Ecto neural progenitor cell (in vitro differentiated cells): ENCODE results near the gene TACR1.
"Not testable (repeated sequence)": the region's sequence is repeated elsewhere in the genome, so short reads cannot be mapped to it uniquely, and the experiment has no call there.

Experiments
- DNase-seq: peaks from one replicate; pipeline ENCODE4 v3.0.0-alpha.2; 2018; ENCODE audit warnings: low spot score

The TACR1 gene

GRCh38 chr2:75087736-75088135 is 111.6 kb downstream of the TACR1 start:
- no peak for DNase-seq

DNA sequence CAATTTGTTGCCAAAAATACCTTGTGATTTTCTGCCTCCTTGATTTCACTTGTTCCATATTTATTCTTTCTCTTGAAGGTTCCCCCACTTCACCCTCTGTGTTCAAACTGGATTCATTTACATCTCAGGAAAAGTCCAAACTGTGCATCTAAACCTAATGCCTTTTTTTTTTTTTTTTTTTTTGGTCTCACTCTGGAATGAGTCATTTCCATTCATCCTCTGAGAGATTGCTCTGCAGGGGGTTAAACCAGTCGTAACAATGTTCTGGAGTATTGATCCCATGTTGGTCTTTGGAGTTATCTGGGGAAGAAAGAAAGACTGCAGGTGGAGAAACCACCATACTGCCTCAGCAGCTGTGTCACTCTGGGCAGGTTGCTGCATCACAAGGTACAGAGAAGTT is 119.7 kb downstream of the TACR1 start:
- no peak for DNase-seq

DNA sequence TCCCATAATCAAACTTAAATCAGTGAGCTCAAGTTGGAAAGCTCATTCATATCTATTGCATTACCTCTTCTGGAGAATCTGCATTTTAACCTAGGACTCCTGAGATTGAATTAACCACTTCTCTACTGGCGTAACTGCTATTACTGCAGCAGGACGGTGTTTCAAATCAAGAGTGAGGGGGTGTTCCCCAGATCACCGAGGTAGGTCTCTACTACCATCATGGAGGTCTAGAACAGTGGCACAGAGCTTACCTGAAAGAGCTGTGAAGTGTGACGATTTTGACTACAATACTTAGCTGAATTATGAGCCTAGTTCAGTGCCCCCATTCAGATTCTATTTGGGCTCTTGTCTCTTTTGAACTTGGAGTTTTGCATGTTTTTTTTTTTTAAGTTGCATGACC is 121.4 kb downstream of the TACR1 start:
- DNase-seq: no peak

DNA sequence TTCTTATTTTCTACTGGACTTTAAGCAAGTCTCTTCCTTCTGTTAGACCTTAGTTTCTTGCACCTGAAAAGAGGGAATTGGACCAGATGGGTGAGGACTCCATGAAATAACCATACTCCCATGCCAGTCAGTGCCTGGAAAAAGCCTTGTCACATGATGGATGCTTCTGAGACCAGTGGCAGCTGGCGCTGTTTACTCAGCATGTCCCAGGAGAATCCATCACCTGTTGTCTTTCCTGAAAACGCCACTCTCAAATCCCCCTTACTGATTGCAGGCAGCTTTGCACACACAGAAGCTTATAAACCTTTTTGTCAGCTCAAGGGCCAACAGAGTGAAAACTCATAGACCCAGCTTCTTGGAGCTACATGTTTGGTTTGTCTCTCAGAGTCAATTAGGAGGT is 123.2 kb downstream of the TACR1 start:
- DNase-seq: no peak

DNA sequence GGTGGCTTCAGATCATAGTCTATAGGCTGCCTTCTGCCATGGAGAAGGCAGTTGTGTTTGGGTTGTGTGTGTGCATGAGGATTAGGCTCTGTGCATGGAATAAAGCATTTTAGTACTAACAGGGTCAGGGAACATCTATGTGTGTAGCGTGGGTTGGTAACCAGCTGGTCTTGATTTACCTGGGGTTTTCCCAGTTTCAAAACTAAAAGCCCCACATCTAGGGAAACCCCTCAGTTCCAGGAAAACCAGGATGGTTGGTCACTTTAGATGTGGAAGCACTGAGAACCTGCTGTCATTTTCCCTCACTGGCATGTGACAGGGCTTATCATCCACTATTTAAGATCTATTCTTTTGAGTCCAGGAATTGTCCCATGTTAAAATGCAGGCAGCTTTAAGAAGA is 124.6 kb downstream of the TACR1 start:
- DNase-seq: no peak

- no peak for DNase-seq
Measured at GRCh38 chr2:75074228-75074627, 125.1 kb downstream of the TACR1 start.

GRCh38 chr2:75071766-75072165 is 127.6 kb downstream of the TACR1 start:
- DNase-seq: no peak

DNA sequence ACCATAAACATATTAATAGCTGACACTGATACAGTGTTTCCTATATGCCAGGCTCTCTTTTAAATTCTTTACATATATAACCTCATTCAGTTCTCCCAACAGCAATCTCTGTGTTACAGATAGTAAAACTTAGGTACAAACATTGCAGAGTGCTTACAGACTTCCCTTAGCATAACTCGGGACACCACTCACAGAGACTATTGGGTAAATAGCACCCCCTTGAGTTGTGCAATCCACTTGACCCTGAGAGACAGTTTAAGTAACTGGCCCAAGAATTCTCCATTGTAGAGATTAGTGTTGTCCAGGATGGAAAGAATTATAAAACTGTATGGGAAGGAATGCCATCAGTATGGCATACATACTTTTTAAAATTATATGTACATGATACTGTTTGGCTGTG is 130.8 kb downstream of the TACR1 start:
- no peak for DNase-seq

GRCh38 chr2:75067506-75067905 is 131.8 kb downstream of the TACR1 start:
- DNase-seq: no peak

DNA sequence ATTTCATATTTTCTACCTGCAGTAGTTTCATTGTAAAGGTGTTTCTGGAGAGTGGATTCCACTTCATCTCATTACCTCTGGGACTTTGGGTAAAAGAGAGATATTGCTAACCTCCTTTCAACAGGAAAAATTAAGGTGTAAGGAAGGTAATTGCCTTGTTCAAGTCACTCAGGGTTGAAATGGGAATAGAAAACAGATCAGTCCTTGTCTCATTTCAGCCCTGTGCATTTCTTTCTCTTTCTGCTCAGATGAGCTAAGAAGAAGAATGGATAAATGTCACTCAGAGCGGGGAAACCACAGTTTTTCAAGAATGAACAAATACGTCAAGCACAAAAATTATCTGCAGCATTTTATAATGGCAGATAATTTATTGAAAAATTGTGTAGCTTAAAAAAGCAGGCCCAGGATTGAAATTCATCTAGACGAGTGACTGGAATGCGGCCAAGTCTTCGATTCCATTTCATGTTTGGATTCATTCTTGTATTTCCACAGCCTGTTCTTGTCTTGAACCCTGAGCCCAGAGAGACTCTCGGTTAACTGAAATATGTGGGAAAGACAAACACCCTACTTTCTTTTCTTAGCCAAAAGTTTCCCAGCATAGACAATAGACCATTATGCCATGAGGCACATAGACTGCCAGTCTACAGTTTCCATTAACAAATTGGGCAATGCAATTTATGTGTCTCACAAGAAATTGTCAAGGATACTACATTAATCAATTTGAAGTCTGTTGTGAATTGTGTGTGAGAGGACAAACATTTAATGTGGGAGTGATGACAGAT is 133.0 kb downstream of the TACR1 start:
- DNase-seq: no peak

GRCh38 chr2:75065402-75066008 is 133.8 kb downstream of the TACR1 start:
- no peak for DNase-seq

DNA sequence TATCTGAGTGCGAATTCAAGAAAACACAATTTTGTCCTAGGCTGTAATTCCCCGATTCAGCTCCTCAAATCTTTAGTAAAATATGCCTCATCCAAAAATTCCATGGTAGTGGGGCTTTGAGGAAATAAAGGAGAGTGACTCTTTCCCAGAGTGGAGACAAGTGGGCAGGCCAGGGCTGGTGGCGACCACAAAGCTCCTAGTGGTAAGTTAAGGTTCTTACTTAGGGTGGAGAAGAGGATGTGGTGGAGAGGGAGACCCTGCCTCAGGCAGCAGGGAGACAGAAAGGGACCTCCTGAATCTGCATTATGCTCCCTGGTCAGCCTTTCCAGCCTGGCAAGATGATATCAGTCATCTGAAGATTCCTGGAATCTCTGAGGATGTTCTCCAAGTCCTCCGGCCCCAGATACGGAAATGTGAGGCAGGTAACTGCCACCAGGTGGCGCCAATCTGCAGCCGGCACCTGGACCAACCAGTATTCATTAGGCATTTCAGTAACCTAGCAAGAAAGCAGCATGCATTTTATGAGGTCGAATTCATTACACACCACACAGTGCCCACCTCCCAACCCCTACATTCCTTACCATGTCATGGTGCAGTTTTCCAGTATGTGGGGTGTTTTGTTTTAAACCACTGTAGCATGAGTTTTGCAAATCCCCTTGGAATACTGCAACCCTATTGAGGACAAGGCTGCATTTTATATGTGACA is 134.5 kb downstream of the TACR1 start:
- DNase-seq: peak; percentile 79

DNA sequence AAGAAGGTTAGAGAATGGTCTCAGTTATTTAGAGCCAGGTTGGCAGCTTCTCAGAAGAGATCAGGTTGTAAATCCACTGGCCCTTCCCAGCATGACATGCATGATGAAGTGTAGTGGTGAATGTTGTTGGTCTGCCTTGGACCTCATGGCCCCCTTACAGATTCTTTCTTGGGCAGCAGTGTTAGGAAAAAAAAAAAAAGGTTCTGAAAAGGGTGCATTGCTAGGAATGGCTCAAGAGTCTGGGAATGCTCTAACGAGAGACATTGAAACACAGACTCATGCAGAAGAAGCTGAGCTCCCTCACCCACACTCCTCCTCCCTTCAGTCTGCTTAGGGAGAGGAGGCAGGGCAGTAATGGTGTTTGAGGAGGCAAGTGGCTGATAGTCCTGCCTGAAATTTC is 135.4 kb downstream of the TACR1 start:
- no peak for DNase-seq

GRCh38 chr2:75058427-75058826 is 140.9 kb downstream of the TACR1 start:
- no peak for DNase-seq

- DNase-seq: not testable (repeated sequence)
Measured at GRCh38 chr2:75057150-75057549, 142.2 kb downstream of the TACR1 start.

- no peak for DNase-seq
Measured at GRCh38 chr2:75055820-75056675, 143.3 kb downstream of the TACR1 start.

DNA sequence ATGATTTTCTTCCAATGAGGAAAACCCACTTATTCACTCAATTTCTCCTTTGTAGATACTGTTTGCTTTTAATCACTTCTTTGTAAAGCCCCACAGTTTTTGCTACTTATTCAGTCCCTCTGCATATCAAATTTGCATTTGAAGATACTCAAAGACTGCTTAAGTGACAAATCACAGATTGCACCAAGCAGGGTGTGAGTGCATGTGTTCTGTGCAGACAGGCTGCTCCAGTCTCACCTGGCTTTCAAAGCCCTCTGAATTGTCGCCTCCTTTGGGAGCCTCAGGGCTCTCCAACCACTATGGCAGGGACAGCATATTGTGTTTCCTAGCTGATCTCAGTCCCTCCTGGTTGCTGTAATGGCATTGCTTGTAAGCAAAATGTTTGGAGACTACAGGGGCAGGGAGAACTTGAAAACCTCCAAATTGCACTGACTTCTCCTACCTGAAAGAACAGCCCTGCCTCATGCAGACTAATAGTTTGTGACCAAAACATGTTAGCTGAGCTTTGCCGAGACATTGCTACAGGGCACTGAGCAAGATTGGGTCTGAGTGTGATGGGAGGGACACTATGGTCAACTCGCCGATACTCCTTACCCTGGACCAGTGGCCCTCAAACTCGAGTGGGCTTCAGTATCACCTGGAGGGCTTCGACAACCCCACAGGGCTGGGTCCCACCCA is 144.0 kb downstream of the TACR1 start:
- DNase-seq: no peak

DNA sequence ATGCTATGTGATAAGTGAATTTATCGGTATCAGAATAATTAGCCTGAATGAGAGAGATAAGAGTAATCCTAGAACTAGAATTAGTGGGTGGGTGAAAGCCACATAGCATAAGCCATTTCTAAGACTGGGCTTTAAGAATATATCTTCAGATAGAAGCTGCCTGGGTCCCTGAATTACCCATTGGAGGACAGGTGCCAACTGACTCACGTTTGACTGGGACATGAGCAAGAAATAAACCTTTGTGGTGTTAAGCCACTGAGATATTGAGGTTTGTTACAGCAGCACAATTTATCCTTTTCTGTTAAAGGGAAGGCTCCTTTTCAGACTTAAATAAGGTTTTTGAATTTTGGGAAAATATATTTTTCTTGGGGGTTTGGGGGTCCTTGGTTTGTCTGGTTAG is 145.0 kb downstream of the TACR1 start:
- no peak for DNase-seq

GRCh38 chr2:75053484-75054112 is 145.7 kb downstream of the TACR1 start:
- peak; percentile 61 for DNase-seq

- DNase-seq: no peak
Measured at GRCh38 chr2:75047992-75048625, 151.2 kb downstream of the TACR1 start.
